Fibroblast of skin of abdomen (primary cell): ENCODE results near the gene SNCA.

Experiments used
- DNase-seq: peaks from one replicate; pipeline ENCODE4 v3.0.0-alpha.2; 2013

Gene SNCA

DNA sequence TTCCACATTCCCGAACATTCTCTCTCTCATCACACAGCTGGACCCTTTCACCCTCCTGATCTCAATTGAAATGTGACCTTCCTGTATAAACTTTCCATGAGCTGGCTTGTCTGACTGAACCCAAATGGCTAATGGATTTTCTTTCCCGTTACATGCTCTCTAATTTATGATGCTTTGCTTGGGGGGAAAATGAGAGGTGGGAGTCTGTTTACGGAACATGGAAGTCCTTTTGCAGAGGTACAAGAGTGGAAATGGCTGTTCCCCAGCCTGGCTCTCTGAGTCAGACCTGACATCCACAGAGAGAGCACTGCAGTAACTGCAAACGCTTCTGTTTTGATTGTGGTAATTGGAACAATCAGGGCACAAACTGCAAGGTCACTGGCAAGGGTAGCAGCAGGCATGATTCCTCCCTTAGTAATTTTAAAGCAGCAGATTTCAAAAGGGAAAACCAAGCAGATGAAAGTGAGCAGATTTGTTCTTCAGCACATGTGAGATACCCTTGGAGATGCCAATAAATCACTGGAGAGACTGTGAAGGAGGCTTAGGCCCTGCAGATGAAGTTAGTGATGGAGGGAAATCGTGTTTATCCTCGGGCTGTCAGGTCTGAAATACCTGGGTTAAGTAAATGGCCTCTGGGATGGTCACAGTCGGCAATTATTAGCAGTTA lies 83.9 kb downstream of the SNCA start:
- DNase-seq, result peak; percentile 87

- no peak for DNase-seq
Measured at GRCh38 chr4:89751416-89751815, 85.5 kb downstream of the SNCA start.

- no peak for DNase-seq
Measured at GRCh38 chr4:89746377-89746776, 90.6 kb downstream of the SNCA start.

DNA sequence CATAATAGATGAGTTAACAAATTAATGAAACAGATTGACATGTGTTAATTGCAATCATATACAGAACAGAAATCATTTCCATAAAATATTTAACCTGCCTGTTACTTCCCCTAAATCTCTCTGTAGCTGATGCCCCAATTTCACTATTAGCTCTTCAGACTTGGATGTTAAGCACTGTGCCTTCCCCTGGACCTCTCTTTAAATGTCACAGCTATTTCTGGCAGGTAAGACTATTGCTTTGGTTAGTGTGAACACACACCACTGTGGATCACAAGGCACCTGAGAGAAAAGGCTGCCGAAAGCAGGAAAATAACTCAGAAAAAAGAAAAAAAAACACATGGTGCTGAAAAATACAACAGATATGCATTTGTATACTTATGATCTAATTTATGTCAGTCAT lies 91.3 kb downstream of the SNCA start:
- DNase-seq, result no peak

- DNase-seq, result no peak
Measured at GRCh38 chr4:89744914-89745313, 92.0 kb downstream of the SNCA start.

DNA sequence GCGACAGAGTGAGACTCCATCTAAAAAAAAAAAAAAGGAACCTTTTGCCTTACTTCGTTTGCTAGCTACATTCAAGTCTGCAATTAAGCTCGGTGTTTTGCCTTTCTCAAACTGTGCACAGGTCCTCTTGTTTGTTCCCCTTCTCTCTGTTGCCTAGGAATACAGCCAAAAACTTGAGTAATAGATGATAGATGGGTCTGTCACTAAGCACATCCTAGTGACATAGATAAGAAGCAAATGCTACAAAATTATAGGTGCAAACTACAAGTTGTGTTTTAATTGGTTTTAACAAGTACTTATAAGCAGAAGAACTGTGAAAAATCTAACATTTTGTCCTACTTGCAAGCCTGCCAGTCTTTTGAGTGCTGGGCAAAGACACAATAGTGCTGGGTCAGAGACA lies 95.2 kb downstream of the SNCA start:
- no peak for DNase-seq

DNA sequence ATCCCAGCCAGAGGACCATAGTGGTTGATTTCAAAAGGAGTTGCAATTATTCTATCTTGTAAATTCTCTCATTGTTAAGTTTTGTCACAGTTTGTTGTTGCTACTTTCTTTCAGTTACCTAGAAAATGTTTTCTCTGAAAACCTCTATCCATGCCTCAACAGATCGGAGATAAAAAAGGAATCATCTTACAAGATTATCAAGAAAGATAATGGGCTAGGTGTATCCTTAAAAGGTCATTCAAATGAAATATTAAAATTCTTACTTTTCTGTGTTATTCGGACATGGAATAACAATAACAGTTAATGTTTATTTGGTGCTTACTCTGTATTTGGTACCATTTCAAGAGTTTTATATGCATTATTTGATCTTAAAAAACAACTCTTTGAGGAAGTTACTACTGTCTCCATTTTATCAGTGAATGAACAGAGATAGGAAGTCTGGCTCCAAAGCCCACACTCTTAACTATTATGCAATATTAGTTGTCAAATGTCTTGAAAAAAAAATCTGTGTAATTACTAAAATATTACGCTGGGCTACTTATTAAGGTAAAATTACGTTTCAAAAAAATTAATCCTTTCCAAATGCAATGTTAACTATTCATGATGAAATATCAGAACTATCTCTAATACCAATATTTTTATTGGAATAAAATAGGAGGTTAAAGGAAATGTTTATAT lies 97.5 kb downstream of the SNCA start:
- no peak for DNase-seq

DNA sequence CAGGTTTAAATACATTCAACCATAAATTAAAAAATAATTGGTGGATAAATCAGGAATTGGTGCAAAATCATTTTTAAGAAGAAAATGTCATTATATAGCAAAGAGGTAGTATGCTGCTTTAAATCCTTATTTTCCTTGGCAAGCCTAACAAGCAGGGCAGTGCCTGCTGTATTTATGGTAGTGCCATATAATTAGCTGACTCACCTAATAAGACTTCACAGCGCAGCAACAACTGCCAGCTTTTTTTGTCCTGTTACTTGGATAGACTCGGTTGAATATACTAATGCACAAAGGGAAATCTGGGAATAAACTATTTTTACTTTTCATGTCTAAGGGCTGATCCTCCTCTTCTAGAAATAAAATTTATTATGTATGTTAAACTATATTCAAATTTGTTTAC lies 99.1 kb downstream of the SNCA start:
- peak; percentile 9 for DNase-seq

DNA sequence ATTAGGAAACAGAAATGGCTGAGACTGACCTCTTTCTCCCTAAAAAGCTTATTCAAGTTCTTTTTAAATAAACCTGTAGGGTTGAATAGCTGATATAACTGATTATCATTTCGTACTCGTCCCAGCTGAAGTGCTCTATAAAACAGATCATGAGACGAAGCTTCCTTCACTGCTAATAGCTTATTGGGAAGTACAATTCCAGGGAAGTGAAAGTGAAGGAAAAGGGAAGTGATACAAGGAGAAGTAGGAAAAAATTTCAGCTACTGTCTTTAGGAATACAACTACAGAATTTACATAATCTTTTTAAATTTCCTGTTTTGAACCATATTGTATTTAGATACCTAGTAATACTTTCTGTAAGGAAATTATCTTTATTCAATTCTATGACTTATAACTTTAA lies 103.0 kb downstream of the SNCA start:
- DNase-seq, result no peak

DNA sequence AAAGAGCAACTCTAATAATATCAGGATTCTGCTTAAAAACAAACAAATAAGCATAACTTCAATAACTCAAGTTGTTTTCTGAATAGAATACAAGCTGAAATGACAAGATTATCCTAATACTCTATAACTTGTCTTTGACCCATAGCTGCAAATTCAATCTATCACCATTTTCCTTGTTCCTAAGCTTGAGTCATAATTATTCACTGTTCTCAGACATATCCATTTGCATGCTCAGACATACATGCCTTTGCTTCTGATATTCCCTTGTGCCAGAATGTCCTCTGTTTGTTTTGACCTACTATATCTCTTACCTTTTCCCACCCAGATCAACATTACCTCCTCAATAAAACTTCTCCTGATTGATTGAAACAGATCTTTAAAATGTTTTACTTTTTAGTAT lies 109.7 kb downstream of the SNCA start:
- no peak for DNase-seq

- peak; percentile 20 for DNase-seq
Measured at GRCh38 chr4:89725268-89725667, 111.7 kb downstream of the SNCA start.

- DNase-seq, result peak; percentile 90
Measured at GRCh38 chr4:89724716-89725115, 112.2 kb downstream of the SNCA start.

- no peak for DNase-seq
Measured at GRCh38 chr4:89723096-89723495, 113.9 kb downstream of the SNCA start.

DNA sequence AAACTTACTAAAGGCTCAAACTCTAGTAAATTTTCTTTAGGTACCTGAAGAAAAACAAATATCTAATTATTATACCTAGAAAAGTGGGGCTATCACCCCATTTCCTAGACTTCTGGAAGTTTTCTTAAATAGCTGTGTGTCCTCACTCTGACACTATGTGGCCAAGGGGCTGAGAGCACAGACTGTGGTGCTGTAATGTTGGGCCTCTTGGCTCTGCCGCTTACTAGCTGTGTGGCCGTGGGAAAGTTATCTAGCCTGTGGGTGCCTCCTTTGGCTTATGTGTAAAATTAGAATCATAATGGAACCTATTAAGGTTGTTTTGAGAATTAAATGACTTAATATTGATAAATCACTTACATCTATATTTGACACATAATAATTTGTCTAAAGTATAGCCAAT lies 114.4 kb downstream of the SNCA start:
- no peak for DNase-seq

DNA sequence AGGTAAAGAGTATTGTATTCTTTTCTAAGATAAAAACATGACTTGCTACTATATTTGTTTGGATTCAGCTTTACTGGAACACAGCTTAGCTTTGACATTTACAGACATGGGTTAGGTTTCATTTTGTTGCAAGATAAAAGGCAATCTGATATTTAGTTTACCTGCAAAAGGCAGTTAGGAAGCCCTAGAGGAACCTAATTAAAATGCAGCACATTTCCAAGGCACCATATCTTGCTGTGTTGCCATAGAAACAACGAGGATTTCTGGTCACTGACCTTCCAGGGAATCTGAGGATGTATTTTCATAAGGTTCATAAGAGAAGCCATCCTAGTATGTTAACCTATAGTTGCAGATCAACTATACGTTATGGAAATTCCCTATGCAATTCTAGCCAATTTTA lies 116.0 kb downstream of the SNCA start:
- no peak for DNase-seq

DNA sequence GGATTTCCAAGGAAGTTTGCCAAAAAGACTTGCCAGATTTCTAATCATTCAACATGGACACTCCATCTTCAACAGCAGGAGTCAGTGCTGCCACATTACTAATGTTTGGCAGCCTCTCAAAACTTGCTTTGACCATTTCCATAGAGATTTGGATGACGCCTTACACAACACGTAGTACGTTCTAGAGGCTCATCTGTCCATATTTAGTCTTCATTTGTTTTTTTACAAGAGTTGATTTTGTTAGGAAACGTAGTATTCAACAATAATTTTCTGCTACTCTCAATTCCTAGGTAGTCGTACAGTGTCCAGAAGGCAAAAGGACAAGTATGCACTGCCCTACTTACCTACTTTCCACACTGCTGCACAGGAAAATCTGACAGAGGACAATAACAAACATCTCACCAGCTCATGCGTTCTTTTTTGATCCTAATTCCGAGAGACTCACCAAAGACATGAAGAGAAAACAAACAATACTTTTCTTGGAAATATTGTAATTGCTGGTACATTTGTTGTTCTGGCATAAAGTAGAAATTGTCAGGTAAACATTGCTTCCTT lies 117.3 kb downstream of the SNCA start:
- no peak for DNase-seq

GRCh38 chr4:89716893-89717292 lies 120.1 kb downstream of the SNCA start:
- no peak for DNase-seq

DNA sequence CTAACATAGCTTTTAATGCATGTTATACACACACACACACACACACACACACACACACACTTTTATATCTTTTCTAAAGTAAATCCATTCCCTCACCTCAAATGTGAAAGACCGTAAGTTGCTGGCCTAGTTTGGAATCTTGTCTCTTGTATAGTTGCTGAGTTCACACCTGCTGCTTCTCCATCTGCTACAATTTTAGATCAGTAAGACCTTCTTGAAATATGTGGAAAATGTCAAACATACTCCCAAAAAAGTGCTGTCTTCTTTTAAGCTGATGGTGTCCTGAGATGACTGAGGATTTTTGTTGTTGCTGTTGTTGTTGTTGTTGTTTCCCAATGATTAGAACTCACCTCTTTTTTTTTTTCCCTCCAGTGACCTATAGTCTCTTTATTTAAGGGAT lies 121.3 kb downstream of the SNCA start:
- no peak for DNase-seq

GRCh38 chr4:89712827-89713226 lies 124.1 kb downstream of the SNCA start:
- no peak for DNase-seq

GRCh38 chr4:89712141-89712540 lies 124.8 kb downstream of the SNCA start:
- DNase-seq, result peak; percentile 73

DNA sequence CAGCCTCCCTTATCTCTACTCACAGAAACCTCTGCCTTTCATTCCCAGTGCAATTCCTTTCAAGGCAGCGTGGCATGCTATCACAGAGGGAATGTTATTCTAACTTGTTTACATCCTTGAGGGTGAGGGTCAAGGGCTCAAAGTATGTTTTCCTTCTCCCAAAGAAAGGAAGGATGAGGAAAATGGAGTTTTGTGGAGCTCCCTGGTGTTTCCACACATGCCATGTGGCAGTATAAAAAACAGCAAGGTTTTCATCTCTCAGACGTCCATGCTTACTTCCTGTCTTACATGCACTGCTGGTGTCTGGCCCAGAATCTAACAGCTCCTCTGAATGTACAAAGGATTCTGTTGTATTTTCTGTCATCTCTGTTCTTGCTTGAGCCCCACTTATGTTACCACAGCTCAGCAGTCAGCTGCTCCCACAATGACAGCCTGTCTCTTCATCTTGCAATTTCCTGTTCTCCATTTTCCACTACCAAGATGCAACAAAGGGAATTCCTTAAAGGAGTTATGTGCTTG lies 128.0 kb downstream of the SNCA start:
- peak; percentile 14 for DNase-seq

DNA sequence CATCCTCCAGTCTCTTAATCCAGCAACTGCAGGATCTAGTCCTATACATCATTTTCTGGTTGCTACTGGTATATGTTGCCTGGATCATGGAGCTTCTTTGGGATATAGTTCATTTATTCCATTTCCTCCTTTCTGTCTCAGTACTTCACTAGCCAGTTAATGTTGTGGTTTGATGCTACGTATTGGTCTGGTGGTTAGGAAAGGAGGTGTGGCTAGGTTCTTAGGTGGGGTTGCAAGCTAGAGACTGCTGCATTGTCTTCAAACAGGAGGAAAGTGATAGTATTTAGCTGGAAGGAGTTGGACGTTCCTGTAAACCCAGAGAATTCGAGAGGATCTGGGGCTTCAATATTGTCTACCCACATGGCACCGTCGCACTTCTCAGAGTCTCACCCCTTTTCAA lies 129.5 kb downstream of the SNCA start:
- DNase-seq, result no peak

- no peak for DNase-seq
Measured at GRCh38 chr4:89704651-89705395, 132.1 kb downstream of the SNCA start.
